Right lung (tissue), 5 donors: ENCODE results near the gene NUDCD3. TPM values are rescaled to one million over a fixed set of nuclear protein-coding genes. Genes with fewer than 3 reads are reported as not detected.
"Not testable (repeated sequence)": the region's sequence is repeated elsewhere in the genome, so short reads cannot be mapped to it uniquely, and the experiment has no call there.

ENCODE experiments used
- DNase-seq, 2 donors: peaks; one replicate each; pipeline ENCODE4 v3.0.0-alpha.2; 2013
- polyA plus RNA-seq, 5 donors: library from polyadenylated mRNA; unstranded; fragments of 120-200 nt; gene quantifications; one replicate each; pipeline versions ENCODE4 v1.2.1 to v1.2.3, GENCODE V29; 2013; ENCODE audit warnings: inconsistent platforms in 1 of 5, low replicate concordance in 1 of 5; ENCODE audit not compliant: insufficient read length in 5 of 5, insufficient read depth in 1 of 5

NUDCD3 gene
- polyA plus RNA-seq, 5 donors = 79.4 to 95.3 (median 83.8) TPM

DNA sequence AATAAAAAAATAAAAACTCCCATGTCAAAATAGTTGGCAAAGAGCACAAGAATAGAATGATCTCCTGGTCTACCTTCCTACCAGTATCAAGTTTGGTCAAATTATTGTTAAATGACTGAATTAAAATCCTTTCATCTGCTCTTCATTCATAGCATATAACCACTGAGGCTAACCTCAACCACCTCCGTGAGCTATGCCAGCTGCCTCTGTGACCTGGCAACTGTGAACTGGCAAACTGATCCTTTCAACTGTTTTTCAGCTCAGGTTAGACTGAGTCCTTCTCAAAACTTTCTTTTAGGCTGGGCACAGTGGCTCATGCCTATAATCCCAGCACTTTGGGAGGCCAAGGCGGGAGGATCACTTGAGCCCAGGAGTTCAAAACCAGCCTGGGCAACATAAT lies 36.1 kb downstream of the NUDCD3 start:
- no peak for DNase-seq

DNA sequence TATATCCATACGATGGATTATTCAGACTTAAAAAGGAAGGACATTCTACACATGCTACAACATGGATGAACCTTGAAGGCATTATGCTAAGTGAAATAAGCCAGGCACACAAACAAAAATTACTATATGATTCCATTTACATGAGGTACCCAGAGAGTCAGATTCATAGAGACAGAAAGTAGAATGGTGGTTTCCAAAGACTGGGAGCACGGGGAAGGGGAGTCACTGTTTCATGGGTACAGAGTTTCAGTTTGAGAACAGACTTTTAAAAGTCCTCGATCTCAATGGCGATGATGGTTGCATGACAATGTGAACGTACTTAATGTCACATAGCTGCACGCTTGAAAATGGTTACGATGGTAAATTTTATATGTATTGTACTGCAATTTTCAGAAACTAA lies 39.3 kb downstream of the NUDCD3 start:
- DNase-seq = no peak

DNA sequence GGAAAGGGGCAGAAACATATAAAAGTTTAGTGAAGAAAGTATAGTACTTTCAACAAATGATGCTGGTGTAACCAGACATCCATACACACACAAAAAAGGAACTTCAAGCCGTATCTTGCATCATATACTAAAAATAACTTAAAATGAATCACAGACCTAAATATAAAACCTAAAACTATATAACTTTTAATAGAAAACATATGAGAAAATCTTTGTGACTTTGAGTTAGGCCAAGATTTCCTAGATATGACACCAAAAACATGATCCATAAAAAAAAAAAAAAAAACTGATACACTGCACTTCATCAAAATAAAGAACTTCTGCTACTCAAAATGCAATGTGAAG lies 40.9 kb downstream of the NUDCD3 start:
- DNase-seq = no peak

DNA sequence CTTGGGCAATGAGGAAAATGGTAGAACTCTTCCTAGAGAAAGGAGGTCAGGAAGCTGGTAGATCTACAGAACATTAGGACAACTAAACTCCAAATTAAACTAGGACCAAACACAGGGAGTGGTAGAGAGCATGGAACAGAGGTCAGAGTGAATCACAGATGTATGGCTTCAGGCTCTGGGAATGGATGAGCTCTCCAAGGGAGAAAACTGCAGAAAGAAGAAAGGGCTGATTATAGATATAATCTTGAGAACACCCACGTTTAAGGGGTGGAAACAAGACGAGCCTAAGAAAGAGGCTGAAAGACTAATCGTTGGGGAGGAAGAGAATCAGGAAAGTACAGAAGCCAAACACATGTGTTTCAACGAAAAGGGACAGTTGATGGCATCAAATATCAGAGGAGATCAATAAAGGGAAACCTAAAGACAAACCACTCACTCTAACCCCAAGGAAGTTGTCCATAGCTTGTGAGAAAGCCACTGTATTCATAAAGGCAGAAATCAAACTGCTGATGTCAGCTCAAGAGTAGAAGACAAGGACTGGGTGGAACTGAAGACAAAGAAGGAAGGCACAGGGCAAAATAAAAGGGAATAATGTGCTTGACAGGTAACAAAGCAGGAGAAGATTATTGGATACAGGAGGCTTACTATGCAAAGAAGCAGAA lies 41.4 kb downstream of the NUDCD3 start:
- no peak for DNase-seq

DNA sequence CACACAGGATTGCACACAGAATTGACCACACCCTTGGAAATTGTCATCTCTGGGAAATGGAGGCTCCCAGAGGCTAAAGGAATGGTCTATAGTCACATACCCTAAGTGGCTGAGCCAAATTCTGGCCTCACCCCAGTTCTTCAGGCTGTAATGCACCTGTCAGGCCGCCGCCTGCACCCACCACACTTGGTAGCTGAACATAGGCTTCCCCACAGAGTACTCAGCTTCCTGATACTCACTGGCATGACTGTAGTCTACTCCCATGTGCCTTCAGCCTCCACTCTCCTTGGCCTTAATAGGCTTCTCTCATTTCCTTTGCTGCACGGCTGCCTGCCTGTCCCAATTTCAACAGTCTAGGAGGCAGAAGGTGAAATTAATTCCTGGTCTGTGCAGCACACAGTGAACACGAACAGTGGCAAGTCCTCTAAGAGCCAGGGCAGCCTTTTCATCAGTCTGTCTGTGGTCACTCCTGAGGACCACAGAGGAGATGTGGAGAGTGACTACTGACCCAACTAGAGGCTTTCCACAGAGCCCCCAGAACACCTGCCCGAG lies 42.5 kb downstream of the NUDCD3 start:
- no peak for DNase-seq

DNA sequence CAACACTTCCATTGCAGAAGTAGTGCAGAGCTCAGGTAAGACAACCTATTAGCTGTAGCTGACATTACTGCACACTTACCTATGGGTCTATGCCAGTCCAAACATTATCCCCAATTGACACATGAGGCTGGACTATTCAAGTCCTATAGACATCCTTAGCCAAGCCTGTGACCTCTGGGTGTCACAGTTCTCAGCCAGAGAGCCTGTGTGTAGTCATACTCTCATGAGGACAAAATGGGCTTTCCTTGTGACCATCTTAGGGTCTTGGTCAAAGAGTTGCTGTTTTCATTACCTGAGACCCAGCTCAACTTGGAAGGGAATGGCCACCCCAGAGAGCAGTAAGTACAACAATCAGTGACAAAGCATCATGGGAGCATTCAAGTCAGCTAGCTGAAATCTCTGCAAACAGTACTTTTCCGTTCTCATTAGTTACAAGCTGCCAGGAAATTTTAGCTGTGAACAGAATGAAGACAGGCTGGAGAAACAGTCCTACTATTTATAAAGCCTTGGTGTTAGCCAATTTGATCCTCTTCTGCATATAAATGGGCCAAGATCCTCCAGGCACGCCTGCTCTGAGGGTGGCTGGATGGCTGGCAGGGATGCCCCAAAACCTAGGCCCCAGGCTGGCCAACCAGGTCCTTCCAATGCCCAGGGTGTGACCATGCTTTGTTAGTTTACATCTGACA lies 44.3 kb downstream of the NUDCD3 start:
- peak; percentile 33 to 41 for DNase-seq

DNA sequence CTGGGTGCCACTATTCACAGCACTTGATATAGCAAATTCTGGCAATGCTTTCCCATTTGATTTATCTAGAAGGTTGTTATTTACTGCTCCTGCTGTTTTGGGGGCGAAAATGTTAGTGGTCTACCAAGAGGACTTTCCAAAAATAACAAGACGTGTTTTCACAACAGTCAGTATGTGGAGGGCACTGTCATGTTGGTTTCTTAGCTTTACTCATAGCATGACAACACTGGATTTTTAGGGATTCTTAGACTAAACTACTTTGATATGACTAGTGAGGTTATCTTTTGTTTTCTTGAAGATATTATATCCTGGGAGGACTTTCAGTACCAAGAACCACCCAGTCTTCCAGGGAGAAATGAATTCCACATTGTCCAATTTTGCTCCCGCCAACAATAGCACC lies 49.4 kb downstream of the NUDCD3 start:
- no peak for DNase-seq

DNA sequence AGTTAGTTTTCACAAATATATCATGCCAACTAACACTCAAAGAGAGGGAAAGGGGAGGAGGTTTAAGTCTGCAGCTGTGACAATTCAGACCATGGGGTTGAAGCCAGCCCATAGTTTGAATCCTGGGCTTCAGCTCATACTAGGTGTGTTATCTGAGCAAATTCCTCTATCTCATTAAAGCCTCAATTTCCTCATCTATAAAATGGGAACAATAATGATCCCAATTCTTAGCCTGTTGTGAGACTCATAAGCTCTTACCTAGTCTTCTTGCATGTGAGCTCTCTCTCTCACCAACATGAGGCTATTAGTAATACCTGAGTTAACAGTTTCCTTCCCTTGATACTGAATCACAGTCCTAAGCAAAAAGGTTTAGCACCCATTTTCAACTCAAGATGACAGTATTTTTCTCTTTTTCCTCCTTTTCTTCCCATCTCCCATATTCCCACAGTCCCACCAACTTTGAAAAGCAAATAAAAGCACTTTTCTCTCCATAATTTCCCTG lies 49.8 kb downstream of the NUDCD3 start:
- no peak for DNase-seq

DNA sequence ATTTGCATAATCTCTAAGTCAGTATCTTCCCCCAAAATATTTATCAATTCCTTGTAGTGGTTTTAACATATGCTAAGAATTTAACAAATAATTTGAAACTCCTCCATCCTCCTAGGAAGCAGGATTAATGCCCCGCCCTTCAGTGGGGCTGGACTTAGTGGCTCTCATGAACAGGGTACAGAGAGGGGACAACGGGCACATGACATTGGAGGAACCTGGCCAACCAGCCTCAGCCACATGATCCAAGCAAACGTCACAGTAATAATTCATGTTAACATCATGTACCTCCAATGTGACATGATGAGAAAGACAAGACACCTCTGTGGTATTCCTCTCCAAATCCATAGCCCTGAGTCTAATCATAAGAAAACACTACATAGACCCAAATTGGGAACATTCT lies 50.5 kb downstream of the NUDCD3 start:
- DNase-seq = no peak

DNA sequence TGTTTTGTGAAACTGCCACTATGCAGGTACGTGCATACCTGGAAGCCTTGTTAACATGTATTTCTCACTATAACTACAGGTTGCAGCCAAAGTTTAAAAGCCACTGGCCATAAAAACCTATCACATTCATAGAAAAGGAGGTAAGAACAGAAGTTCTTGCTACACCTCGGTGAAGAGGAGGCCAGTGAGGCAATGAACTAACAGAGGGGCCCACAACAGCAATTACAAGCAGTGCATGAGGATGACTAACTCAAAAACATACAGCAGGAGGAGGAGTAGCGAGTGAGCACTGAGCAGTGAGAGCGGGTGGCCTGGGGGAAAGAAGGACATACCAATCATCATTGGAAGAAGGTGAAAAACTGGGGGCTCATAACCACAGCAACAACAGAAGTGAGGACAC lies 51.6 kb downstream of the NUDCD3 start:
- DNase-seq = no peak

DNA sequence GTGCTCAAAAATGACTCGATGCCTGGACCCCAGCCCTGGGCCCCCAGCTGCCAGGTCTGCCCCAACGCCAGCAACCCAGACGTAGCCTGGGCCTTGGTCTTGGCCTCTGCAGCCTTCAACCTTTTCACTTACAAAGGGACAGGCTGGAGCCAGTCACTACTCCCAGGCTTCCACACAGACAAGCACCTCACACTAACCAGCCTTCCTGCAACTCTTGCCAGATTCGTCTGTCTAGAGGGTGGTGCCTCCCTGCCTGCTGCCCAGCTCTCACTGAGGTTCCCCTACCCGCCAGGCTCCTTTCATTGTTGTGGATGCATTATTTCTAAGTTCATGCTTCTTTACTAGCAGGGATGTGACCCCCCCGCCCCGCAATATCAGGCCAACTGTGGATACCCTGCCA lies 56.3 kb downstream of the NUDCD3 start:
- no peak for DNase-seq

DNA sequence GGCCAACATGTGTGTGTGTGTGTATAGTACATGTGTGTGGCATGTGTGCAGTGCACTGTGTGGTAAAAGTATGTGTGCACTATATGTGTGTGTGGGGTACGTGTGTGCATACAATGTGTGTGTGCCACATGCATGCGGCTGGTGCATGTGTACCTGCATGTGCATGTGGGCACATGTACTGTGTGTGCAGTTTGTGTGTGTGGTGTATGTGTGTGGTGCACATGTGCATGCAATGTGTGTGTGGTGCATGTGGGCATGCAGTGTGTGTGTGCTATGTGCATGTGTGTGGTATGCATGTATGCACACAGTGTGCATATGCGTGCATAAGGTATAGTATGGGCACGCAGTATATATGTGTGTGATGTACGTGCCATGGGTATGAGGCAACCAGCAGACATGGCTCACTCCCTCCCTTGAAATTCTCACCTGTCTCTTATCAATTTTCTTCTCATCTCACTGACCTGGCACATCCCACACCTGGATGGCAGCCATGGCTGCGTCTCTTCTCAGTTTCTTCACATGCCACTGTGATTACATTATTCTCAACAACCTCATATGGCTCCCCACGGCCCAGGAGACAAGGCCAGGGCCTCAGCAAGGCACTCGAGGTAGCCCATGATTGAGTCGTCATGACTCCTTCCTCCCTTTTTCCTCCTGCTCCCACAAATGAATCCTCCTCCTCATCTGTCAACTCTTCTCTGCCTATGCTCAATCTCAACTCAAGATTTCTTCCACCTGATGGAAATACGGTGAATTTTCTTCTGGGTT lies 57.0 kb downstream of the NUDCD3 start:
- no peak for DNase-seq

DNA sequence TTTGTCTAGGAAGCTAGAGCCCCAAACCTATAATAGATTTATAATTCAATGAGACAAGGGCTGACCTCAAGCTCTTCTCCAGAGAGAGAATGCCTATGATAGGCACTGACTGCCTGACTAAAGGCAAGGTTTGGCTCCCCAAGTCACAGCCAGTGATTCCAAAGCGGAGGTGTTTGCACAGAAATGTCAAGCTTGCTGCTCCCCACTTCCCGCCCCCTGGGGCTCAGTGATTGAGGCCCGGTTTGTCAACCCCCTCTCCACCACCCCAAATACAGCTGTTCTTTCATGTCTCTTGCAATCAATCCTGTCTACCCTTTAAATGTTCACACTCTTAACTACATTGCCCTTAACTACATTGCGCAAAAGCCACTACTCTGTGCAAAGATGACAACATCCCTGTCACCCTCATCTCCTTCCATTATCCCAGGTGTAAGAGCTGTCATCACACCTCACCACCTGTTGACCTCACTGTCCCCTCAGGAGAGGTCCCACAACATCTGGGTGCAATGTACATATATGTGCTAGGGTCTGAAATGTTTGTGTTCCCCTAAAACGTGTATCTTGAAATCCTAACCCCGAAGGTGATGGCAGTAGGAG lies 58.0 kb downstream of the NUDCD3 start:
- DNase-seq = no peak

DNA sequence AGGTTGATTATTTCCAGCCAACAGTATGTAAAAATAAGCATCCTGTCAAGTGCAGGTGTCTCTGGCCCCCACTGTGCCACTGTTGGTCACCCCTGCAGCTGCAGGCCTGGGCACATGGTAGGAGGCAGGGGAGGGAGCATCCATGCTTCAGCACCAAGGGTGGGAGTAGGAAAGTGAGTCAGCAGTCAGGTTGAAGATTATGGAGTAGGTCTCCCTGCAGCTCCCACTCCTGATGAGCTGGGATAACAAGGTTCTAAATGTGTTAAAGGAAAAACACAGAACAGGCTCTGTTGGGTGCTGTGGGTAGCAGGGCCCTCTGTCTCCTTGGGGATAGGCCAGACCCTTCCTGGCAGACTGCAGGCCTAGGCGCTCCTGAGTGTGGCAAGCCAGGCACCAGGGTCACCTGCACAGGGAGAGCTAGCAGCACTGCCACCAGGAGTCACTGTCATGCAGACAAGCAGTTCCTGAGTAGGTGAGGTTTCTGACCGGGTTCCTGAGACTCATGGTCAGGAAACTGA lies 59.3 kb downstream of the NUDCD3 start:
- DNase-seq = no peak

DNA sequence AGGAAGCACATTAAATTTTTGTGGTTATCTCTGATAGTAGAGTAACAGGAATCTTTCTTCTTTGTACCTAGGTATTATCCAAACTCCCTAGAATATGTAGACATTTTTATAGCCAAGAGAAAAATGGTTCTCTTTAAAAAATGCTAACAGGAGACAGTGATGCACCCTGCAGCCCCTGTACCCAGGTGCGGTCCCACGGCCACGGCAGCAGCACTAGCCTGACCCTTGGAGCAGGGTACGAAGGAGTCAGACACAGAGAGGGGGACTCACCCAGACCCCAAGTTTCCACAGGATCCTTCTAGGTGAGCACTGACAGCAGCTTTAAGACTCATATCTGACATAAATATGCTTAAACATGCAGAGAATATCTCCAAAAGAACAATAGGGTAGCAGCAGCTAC lies 60.4 kb downstream of the NUDCD3 start:
- DNase-seq = no peak

DNA sequence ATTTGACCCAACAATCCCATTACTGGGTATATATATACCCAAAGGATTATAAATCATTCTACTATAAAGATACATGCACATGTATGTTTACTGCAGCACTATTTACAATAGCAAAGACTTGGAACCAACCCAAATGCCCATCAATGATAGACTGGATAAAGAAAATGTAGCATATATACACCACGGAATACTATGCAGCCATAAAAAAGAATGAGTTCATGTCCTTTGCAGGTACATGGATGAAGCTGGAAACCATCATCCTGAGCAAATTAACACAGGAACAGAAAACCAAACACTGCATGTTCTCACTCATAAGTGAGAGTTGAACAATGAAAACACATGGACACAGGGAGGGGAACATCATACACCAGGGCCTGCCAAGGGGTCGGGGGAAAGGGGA lies 65.7 kb downstream of the NUDCD3 start:
- DNase-seq = not testable (repeated sequence)

DNA sequence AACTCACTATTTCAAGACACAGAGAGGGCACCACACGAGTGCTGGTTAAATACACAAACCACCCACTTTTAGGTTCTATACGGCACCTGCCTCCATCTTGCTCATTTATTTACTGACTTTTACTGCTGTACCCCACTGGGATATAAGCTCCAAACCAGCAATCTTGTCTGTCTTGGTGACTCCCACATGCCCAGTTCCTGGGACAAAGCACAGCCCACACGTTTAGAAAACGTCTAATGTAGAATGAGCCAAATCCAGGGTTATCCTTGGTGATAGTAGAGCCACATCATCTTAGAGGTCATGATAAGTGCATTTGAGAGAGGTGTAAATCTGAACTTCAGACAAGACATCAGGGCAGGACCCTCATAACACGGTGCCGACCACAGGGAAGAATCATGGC lies 73.5 kb downstream of the NUDCD3 start:
- DNase-seq = no peak

DNA sequence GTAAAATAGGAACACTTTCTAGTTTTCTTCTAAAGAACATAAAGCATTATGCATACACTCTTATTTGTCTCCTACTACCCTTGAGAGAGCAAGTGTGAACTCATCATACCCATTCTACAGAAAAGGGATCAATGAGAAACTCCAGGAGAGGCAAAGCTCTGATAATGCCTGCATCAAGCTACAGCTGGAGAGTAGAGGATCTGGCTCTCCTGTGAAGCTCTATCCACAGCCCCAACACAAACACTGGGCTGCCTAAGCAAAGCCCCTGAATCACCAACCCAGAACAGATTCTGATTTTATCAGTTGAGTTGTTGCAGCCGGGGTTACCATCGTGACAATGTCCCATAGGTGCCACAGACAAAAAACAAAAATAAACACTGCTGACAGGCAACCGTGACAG lies 74.9 kb downstream of the NUDCD3 start:
- no peak for DNase-seq

DNA sequence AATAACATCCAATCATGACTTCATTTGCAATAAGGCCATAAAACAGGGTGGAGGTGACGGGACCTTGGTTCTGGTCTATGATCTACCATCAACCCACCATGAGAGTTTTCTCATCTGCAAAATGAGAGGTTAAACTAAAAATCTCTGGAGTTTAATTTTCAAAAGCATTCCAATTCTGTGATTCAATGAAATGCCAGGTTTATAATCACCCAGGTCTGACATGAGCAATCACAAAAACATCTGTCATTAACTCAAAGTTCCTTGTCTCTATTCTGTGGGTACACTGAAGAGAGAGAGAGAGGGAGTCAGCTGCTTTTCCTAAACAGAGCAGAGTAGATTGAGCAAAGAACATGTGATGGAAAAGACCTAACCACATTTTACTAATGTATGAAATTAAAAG lies 75.4 kb downstream of the NUDCD3 start:
- no peak for DNase-seq

DNA sequence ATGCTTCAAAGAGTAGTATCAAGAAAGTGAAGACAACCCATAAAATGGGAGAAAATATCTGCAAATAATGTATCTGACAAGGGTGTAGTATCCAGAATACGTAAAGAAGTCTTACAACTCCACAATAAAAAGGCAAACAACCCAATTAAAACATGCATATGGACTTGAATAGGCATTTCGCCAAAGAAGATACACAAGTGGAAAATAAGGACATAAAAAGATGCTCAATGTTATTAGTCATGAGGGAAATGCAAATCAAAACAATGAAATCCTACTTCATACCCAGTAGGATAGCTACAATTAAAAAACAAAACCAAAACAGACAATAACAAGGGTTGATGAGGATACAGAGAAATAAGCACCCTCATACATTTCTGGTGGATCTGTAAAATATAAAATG lies 79.2 kb downstream of the NUDCD3 start:
- DNase-seq = no peak

DNA sequence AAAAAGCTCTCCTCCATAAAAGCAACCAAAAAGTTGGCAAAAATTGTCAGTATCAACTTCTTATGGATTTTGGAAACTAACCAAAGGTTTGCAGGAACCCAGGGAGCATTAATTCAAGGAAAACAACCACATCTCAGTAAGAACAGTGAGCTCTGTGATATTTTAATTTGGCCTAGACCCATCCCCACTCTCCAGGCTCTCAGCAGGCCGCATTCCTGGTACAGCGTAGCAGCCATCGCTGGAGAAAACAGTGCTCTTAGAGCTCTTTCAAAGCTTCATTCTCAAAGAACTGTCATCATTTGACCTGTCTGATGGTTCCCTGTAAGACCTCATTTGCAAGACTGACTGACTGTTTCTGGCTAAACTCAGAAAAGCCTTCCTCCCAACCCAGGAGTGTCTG lies 81.9 kb downstream of the NUDCD3 start:
- no peak for DNase-seq

DNA sequence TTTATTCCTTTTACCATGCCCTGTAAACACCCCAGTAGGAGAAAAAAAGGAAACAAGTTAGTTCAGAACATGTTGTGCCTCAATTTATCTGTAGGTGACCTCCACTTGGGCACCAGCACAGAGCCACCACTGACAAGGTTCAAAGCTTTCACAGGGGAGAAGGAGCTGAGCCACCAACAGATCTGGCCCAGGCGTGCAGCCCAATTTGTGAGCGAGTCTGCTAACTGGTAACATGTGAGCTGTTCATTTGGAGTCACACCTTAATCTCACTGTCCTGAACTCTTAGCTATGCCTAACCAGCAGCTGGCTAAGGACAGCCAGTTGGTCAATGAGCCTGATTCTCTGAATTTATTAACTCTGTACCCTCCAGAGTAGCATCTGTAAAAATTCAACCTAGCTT lies 86.7 kb downstream of the NUDCD3 start:
- DNase-seq = no peak
